ENCODE results near the gene RUBCN. TPM values are rescaled to one million over a fixed set of nuclear protein-coding genes. Genes with fewer than 3 reads are reported as not detected.

Gene RUBCN
- polyA plus RNA-seq, 1 experiment: 15.3 TPM

DNA sequence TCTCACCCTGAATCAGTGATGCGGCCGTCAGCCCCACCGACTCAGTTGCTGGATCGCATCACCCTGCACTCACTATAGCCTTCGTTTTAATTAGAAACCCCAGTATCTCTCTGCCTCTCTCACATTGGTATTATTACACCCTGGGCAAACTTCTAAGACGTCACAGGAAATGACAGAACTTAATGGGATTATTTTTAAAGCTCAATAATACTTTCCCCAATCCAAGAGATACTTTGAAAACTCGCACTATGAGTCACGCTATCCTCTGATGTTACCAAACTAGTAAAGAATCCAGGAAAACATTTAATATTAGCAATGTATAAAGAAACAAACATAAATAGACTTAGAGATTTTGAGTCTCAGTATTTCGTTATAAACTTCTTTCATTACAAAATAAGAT is 36.6 kb downstream of the RUBCN start:
- DNase-seq (ENCODE audit: low read depth): no peak

GRCh38 chr3:197697355-197697754 is 39.3 kb downstream of the RUBCN start:
- CTCF ChIA-PET: no interaction called here

More for the DNA sequence above, 36.6 kb downstream of the RUBCN start:
- ChIA-PET CTCF (interaction anchor here (1.6 kb wide), 2 partner anchors 8 to 11 kb away, joined by 3 to 4 read pairs; no protein-coding TSS in a partner anchor), POLR2A (no interaction called here)
- H3K4me3 ChIP-seq (ENCODE audit: low read depth, low read length): no peak overlapping the region
- peaks cover 12% of the 10 kb centered on the region for H3K36me3 ChIP-seq (ENCODE audit: control insufficient read depth, insufficient read depth, low read length)
- H3K27me3 ChIP-seq (ENCODE audit: control insufficient read depth, insufficient read depth, low read length): no peaks in the 10 kb centered on the region
- TF ChIP-seq CTCF (IDR thresholded peaks at IDR 0.05; ENCODE audit: insufficient read depth, low read depth, low read length): no peak

DNA sequence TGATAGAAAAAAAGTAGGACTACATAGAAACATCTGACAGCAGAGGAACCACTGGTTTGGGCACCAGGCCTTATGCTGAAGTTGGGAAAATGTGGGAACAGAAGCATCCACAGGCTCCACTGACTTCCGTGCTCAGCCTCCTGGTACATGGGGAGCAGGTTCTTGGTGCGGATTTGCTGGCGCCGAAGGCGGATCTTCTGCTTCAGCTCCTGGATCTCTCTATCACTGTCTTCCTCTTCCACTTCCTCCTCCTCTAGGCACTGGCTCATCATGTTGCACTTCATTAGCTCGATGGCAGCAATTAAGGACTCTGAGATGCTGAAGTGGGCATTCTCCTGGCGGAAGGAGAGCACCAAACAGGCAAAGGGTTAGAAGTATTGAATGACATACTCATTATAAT is 42.5 kb downstream of the RUBCN start:
- no peaks in the 10 kb centered on the region for H3K27me3 ChIP-seq (ENCODE audit: control insufficient read depth, insufficient read depth, low read length)
- H3K4me3 ChIP-seq (ENCODE audit: low read depth, low read length): no peak overlapping the region
- no peak for DNase-seq (ENCODE audit: low read depth)
- no peak for TF ChIP-seq CTCF (IDR thresholded peaks at IDR 0.05; ENCODE audit: insufficient read depth, low read depth, low read length)
- H3K36me3 ChIP-seq (ENCODE audit: control insufficient read depth, insufficient read depth, low read length): peaks cover 4% of the 10 kb centered on the region
- CTCF ChIA-PET: no interaction called here
- POLR2A ChIA-PET: no interaction called here

More at GRCh38 chr3:197697355-197697754, 39.3 kb downstream of the RUBCN start:
- H3K4me3 ChIP-seq (ENCODE audit: low read depth, low read length): no peak overlapping the region
- POLR2A ChIA-PET: no interaction called here
- TF ChIP-seq CTCF (IDR thresholded peaks at IDR 0.05; ENCODE audit: insufficient read depth, low read depth, low read length): no peak
- H3K27me3 ChIP-seq (ENCODE audit: control insufficient read depth, insufficient read depth, low read length): no peaks in the 10 kb centered on the region
- no peak for DNase-seq (ENCODE audit: low read depth)
- peaks cover 4% of the 10 kb centered on the region for H3K36me3 ChIP-seq (ENCODE audit: control insufficient read depth, insufficient read depth, low read length)

DNA sequence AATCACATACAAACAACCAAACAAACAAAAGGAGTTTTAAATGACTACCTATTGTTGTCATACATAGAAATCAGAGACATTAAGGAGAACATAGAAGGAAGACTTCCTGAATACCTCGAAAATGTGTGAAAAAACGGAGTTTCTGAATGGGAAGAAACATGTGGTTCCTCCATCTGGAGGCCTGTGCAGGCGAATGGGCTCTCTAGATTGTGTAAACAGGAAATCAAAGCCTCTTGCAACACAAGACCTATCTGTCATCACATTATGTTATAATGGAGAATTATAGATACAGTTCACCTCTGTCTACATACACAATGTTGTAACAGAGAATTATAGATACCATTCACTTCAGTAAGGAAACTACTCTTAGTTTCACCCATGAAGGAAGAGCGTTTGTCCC is 44.1 kb downstream of the RUBCN start:
- CTCF ChIA-PET: interaction anchor here (0.7 to 1.3 kb wide), 2 partner anchors 8 to 11 kb away, joined by 3 to 4 read pairs; no protein-coding TSS in a partner anchor
- no peak for DNase-seq (ENCODE audit: low read depth)
- peaks cover 5% of the 10 kb centered on the region for H3K36me3 ChIP-seq (ENCODE audit: control insufficient read depth, insufficient read depth, low read length)

GRCh38 chr3:197690754-197691153 is 46.0 kb downstream of the RUBCN start:
- H3K27me3 ChIP-seq (ENCODE audit: control insufficient read depth, insufficient read depth, low read length): no peaks in the 10 kb centered on the region
- H3K36me3 ChIP-seq (ENCODE audit: control insufficient read depth, insufficient read depth, low read length): peaks cover 7% of the 10 kb centered on the region
- no peak overlapping the region for H3K4me3 ChIP-seq (ENCODE audit: low read depth, low read length)
- DNase-seq (ENCODE audit: low read depth): no peak
- TF ChIP-seq CTCF (IDR thresholded peaks at IDR 0.05; ENCODE audit: insufficient read depth, low read depth, low read length): no peak
- POLR2A ChIA-PET: no interaction called here
- CTCF ChIA-PET: no interaction called here

More for the DNA sequence above, 44.1 kb downstream of the RUBCN start:
- no peak for TF ChIP-seq CTCF (IDR thresholded peaks at IDR 0.05; ENCODE audit: insufficient read depth, low read depth, low read length)
- Histone ChIP-seq H3K4me3 (ENCODE audit: low read depth, low read length) (no peak overlapping the region), H3K27me3 (ENCODE audit: control insufficient read depth, insufficient read depth, low read length) (no peaks in the 10 kb centered on the region)
- POLR2A ChIA-PET: no interaction called here

Measured in BJ (cell line).